NCI-H524 (cell line): ENCODE results near the gene OR52L1.
A peak's percentile ranks its signal among the peaks of the same experiment; 100 is the strongest.
"Not testable (repeated sequence)": the region's sequence is repeated elsewhere in the genome, so short reads cannot be mapped to it uniquely, and the experiment has no call there.

ENCODE experiments used
- DNase-seq, 2 experiments: peaks; one replicate each; lab custom pipeline; 2025; lab: John Stamatoyannopoulos, UW

The OR52L1 gene

GRCh38 chr11:5986885-5987284 lies at the start of gene OR52L1:
OR52L1 (minus strand) TSS chr11:5986985; CDS start chr11:5986930, 55 bp downstream.
- no peak for DNase-seq

- no peak for DNase-seq
Measured at GRCh38 chr11:6030708-6031405, 44.1 kb upstream of the OR52L1 start, which contains the start of gene OR56A1. OR56A1 (minus strand) TSS chr11:6030758; CDS start chr11:6027692, 3,066 bp downstream.

GRCh38 chr11:6027501-6027900 lies 40.7 kb upstream of the OR52L1 start:
- no peak for DNase-seq

- no peak for DNase-seq
Measured at GRCh38 chr11:6025056-6025455, 38.3 kb upstream of the OR52L1 start.

- DNase-seq, result peak in 1 of 2 experiments; percentile 44
Measured at GRCh38 chr11:6022956-6023355, 36.2 kb upstream of the OR52L1 start.

GRCh38 chr11:6013042-6013441 lies 26.3 kb upstream of the OR52L1 start:
- no peak for DNase-seq

GRCh38 chr11:6012035-6012668 lies 25.4 kb upstream of the OR52L1 start:
- DNase-seq, result no peak

GRCh38 chr11:6006846-6007245 lies 20.1 kb upstream of the OR52L1 start, which contains the start of gene OR56A4:
OR56A4 (minus strand) TSS chr11:6006946; CDS start chr11:6002992, 3,954 bp downstream.
- no peak for DNase-seq

GRCh38 chr11:6006395-6006794 lies 19.6 kb upstream of the OR52L1 start:
- no peak for DNase-seq

- no peak for DNase-seq
Measured at GRCh38 chr11:6002202-6002699, 15.5 kb upstream of the OR52L1 start.

GRCh38 chr11:5994791-5995190 lies 8.0 kb upstream of the OR52L1 start:
- DNase-seq, result no peak

- peak in 1 of 2 experiments; percentile 30 for DNase-seq
Measured at GRCh38 chr11:5992604-5993251, 5.9 kb upstream of the OR52L1 start.

- no peak for DNase-seq
Measured at GRCh38 chr11:5992150-5992549, 5.4 kb upstream of the OR52L1 start.

GRCh38 chr11:5989203-5989602 lies 2.4 kb upstream of the OR52L1 start:
- no peak for DNase-seq

- no peak for DNase-seq
Measured at GRCh38 chr11:5983443-5983842, 3.3 kb downstream of the OR52L1 start.

GRCh38 chr11:5973530-5973929 lies 13.3 kb downstream of the OR52L1 start:
- no peak for DNase-seq

- DNase-seq, result no peak
Measured at GRCh38 chr11:5968394-5968793, 18.4 kb downstream of the OR52L1 start, which contains the start of gene OR56A5. OR56A5 (minus strand) TSS chr11:5968494; CDS start chr11:5968494, 0 bp downstream.

GRCh38 chr11:5967708-5968107 lies 19.1 kb downstream of the OR52L1 start:
- no peak for DNase-seq

- no peak for DNase-seq
Measured at GRCh38 chr11:5966958-5967357, 19.8 kb downstream of the OR52L1 start.

GRCh38 chr11:5960704-5961320 lies 26.0 kb downstream of the OR52L1 start:
- DNase-seq, result not testable (repeated sequence)

GRCh38 chr11:5955586-5955985 lies 31.2 kb downstream of the OR52L1 start:
- no peak for DNase-seq

- no peak for DNase-seq
Measured at GRCh38 chr11:5941951-5942350, 44.8 kb downstream of the OR52L1 start, which contains the start of gene OR56A3. OR56A3 (plus strand) TSS chr11:5942251; CDS start chr11:5947347, 5,096 bp downstream.
